DMS53 (cell line): ENCODE measurements around the gene IL6.
A peak's percentile ranks its signal among the peaks of the same experiment; 100 is the strongest.
"Not testable (repeated sequence)": the region's sequence is repeated elsewhere in the genome, so short reads cannot be mapped to it uniquely, and the experiment has no call there.

Source experiments
- DNase-seq: peaks from one replicate; lab custom pipeline; 2025; lab: John Stamatoyannopoulos, UW

Gene IL6

DNA sequence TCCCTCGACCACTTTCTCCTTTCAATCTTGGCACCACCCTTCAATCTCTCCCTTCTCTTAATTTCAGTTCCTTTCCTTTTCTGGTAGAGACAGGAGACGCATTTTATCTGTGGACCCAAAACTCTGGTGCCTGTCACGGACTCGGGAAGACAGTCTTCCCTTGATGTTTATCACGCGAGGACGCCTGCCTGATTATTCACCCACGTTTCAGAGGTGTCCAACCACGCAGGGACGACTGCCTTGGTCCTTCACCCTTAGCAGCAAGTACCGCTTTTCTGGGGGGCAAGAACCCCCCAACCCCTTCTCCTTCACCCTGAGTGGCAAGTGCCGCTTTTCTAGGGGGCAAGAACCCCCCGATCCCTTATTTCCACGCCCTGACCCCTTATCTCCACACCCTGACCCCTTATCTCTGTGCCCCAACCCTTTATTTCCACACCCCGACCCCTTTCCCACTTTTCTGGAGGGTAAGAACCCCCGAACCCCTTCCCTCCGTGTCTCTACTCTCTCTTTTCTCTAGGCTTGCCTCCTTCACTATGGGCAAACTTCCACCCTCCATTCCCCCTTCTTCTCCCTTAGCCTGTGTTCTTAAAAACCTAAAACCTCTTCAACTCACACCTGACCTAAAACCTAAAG, 22.9 kb upstream of the IL6 start:
- not testable (repeated sequence) for DNase-seq

GRCh38 chr7:22704722-22705121, 22.3 kb upstream of the IL6 start:
- not testable (repeated sequence) for DNase-seq

GRCh38 chr7:22705874-22706273, 21.1 kb upstream of the IL6 start:
- DNase-seq: not testable (repeated sequence)

DNA sequence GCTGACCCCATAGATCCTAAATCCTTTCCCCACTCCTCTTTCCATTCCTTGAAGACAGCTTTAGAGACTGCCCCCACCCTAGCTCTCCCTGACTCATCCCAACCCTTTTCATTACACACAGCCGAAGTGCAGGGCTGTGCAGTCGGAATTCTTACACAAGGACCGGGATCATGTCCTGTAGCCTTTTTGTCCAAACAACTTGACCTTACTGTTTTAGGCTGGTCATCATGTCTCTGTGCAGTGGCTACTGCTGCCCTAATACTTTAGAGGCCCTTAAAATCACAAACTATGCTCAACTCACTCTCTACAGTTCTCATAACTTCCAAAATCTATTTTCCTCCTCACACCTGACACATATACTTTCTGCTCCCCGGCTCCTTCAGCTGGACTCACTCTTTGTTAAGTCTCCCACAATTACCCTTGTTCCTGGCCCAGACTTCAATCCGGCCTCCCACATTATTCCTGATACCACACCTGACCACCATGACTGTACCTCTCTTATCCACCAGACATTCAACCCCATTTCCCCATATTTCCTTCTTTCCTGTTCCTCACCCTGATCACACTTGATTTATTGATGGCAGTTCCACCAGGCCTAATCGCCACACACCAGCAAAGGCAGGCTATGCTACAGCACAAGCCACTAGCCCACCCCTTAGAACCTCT, 19.8 kb upstream of the IL6 start:
- DNase-seq: not testable (repeated sequence)

DNA sequence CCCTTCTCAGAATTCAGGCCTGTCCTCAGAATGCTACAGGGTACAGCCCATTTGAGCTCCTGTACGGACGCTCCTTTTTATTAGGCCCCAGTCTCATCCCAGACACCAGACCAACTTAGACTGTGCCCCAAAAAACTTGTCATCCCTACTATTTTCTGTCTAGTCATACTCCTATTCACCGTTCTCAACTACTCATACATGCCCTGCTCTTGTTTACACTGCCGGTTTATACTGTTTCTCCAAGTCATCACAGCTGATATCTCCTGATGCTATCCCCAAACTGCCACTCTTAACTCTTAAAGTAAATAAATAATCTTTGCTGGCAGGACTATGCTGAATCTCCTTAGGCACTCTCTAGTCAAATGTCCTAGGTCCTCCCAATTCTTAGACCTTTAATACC, 18.8 kb upstream of the IL6 start:
- DNase-seq: not testable (repeated sequence)

- not testable (repeated sequence) for DNase-seq
These were observed 18.3 kb upstream of the IL6 start for GRCh38 chr7:22708677-22709061.

DNA sequence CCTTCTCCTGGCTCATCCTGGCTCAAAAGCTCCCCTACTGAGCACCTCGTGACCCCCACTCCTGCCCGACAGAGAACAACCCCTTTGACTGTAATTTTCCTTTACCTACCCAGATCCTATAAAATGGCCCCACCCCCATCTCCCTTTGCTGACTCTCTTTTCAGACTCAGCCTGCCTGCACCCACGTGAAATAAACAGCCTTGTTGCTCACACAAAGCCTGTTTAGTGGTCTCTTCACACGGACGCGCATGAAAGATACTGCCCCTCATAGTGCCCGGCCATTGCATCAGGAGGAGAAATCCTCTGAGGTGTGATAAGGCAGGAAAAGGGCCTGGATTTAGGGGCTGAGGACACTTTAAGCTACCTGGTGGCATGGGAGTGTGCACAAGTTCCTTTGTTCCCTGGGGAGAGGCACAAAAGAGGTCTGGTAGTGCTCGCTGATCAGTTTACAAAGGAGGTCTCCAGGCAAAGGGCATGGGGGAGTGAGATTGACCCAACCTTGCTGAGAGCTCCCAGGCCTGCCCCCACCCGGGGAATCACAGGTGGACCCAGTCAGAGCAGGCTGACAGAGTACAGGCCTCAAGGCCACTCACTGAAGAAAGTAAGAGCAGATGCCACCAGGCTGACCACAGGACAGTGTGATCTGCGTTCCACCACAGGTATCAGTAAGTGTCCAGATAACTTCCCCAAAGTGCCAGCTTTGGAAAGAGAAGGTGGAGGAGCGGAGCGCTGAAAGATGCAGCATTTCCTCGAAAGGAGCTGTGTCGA, 17.8 kb upstream of the IL6 start:
- DNase-seq: not testable (repeated sequence)

DNA sequence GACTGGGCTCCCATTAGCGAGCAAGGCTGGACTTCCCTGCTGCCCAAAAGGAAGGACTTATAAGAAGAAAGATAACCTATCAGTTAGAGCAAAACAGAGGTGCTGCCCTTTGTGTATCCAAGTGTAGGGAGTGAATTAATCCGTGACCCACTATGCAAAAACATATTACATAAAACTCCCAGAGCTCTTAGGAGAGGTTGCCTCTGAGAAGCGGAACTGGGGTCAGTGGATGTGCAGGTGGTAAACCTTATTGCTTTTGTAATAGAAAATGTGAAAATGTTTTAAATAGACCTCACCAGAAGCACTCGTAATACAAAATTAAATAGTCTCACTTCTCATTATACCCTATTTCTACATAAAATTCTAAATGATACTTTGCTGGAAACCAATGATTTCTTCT, 17.1 kb upstream of the IL6 start:
- no peak for DNase-seq

GRCh38 chr7:22712999-22713398, 14.0 kb upstream of the IL6 start:
- no peak for DNase-seq

DNA sequence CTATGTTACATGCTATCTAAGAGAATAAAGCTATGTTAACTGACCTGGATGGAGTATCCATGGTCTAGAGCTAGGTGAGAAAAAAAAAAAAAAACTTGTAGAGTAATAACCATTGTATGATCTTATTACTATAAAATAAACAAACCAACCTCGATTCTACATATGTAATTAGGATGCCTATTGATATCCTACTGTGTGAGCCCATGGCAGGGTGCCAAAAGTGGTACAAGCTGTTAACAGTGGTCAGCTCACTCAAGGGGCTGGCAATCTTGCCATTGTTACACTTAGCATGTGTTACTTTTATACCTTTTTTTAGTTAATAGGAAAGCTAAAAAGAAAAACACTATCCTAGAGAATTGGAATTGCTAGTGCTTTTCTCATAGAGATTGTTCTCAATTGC, 13.5 kb upstream of the IL6 start:
- no peak for DNase-seq

DNA sequence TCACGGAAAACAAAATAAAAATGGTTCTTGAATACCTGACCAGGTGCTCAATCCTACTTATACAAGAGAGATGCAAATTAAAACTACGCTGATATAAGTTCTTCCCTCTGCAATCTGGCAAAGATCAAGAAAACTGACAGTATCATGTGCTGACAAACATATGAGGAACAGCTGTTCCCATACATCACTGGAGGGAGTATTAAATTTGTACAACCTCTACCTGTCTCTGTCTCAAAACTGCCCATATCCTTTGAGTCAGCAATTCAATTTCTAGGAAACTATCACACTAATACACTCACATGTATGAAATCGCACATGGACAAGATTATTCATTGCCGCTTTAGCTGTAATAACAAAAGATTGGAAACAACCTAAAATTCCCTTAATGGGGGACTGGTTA, 11.0 kb upstream of the IL6 start:
- no peak for DNase-seq

DNA sequence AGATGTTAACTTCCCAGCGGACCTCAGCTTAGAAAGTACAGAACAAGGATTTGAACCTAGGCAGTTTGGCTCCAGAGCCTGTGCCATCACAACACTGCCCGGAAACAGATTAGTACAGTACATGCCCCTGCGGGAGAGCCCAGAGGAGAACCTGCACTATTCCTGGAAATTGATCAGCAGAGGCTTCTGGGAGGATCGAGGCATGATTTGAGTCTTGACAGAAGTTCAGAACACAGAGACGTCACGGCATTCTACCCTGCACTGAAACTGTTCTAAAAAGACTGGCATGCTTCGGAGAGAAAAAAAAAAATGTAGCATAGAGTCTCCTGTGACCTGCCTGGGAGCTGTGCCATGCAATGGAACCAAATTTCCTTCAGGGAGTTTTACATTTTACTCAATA, 9.2 kb upstream of the IL6 start:
- DNase-seq: no peak

GRCh38 chr7:22718200-22718711, 8.7 kb upstream of the IL6 start:
- no peak for DNase-seq

DNA sequence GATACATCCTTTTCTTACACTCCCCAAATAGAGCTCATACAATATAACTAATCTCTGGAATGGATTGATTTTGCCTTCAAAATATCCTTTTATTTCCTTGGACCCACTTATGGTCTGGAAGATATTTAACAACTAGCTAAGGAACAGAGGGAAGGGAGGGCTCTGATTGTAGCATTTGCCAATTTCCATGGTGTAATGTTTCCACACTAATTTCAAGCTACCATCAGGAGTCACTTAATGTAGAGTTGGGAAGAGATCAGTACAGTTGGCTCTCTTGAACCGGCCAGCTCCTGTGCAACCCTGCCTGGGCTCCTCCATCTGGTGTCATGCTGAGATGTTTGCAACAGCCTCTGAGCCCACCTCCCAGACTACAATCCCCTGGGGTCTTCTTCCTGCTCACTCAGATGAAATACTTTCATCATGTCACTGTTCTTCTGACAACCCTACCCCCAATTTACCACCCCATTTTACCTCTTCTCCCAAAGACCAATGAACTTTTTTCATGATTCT, 8.0 kb upstream of the IL6 start:
- no peak for DNase-seq

DNA sequence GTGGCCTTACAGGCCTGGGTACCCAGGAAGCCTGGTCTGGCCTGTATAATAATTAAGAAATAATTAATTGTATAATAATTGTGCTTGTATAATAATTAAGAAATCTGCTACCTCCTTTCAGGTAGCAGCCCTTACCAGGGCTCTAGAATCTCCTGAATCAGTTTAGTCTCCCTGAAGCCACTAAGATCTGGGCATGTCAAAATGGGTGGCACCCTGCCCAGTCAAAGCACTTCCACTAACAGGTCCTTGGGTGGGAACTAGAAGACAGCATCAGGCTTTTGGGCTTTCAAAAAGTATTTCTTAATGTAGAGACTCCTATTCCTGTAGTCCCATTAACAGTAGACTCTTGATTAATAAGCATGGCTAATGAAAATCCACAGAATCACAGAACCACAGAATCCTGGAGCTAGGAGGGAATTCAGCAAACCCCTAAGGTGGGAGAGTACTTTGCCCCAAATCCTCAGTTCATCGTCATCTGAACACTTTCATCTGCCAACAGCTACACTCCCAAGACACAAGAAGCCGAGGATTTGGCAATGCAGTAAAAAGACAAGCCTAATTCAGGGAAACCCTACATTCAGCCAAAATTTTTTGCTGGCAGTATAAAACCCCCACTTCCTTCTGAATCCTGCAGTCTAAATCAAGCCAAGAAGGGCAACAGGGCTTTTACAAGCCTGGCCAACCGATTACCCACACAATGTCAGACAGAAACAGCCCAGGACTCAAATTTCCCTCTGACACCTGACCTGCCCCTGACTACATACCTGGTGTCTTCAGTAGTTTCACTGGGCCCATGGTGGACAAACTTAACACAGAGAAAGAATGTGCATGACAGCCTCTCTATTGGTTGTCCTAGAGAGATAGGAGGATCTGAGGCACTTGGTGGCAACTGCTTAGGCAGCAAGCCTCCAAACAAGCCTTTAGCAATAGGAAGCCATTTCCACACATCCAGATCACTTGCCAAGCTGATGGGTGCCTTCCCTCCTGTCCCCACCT, 5.9 kb upstream of the IL6 start:
- no peak for DNase-seq

DNA sequence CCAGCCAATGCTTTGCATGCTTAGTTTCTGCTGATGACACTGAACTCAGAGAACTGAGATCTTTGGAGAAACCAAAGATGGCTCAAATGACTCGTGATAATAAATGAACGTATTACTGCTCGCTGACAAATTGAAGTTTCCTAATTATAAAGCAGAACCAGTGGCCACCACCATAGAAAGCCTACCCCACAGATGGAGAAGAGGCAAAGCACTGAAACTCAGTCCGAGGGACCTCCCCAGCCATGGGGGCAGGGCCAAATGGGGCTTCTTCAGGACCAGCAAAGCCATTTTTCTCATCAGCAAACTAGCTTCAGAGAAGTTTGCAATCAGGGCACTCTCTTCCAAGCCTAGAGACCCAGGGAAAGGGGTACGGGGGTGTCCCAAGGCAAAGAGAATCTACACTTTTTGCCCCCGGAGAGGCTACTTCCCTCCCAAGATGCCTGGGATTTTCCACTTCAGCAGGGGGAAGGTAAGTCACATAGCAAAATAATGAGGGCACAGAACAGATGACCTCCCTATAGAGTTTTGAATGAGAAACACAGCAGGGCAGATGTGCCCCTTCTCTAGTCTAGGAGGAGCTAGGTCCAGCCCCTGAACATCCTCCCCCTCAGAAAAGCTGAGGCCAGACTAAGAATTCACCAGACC, 4.3 kb upstream of the IL6 start:
- no peak for DNase-seq

GRCh38 chr7:22723181-22723601, 3.8 kb upstream of the IL6 start:
- DNase-seq: peak; percentile 78

DNA sequence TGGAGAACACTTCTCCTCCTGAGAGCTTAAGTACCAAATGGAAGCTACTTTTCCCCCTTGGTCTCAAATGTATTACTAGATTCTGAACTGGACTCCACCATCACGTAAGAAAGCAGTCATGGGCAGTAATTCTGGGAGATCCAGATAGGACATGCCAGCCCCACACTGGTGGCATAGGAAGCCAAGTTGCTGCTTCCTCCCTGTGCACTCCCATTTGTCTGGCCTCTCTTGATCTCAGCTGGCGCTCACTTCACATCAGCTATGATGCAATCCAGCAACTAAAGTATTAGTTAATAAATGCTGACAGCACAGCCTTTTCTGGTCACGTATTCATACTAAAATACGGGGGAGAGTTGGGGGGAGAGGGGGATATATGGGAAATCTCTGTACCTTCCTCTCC, 3.4 kb upstream of the IL6 start:
- DNase-seq: peak; percentile 62

- DNase-seq: no peak
These were observed 2.1 kb upstream of the IL6 start for GRCh38 chr7:22724861-22725260.

GRCh38 chr7:22725585-22725984, 1.4 kb upstream of the IL6 start:
- DNase-seq: peak; percentile 46

- DNase-seq: peak; percentile 89
These were observed 574 bp upstream of the IL6 start for GRCh38 chr7:22726345-22726906.
